Measurements from ENCODE around the gene RAB31.
A peak's percentile ranks its signal among the peaks of the same experiment; 100 is the strongest.

DNA sequence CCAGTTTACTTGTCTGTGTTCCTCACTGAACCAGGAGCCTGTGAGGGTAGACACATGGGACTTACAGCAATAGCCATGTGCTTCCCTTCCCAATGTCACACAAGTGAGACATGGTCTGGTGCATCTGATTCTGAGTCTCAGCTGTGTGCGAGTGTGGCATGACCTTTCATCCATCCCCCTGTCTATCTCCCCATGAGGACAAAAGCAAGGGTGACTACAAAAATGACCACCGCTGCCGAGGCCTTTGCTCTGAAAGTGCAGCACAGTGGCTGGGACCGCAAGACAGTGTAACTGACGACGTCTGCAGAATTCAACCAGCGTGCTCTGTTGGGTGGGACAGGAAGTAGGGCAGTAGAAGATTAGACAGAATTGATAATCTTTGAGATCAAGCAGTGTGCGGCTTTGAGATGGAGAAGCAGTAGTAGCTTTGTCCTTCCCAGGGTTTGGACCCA, 50.5 kb downstream of the RAB31 start:
- TF ChIP-seq, protein P1, sequence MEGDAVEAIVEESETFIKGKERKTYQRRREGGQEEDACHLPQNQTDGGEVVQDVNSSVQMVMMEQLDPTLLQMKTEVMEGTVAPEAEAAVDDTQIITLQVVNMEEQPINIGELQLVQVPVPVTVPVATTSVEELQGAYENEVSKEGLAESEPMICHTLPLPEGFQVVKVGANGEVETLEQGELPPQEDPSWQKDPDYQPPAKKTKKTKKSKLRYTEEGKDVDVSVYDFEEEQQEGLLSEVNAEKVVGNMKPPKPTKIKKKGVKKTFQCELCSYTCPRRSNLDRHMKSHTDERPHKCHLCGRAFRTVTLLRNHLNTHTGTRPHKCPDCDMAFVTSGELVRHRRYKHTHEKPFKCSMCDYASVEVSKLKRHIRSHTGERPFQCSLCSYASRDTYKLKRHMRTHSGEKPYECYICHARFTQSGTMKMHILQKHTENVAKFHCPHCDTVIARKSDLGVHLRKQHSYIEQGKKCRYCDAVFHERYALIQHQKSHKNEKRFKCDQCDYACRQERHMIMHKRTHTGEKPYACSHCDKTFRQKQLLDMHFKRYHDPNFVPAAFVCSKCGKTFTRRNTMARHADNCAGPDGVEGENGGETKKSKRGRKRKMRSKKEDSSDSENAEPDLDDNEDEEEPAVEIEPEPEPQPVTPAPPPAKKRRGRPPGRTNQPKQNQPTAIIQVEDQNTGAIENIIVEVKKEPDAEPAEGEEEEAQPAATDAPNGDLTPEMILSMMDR (IDR thresholded peaks at IDR 0.05; ENCODE audit: low read depth, low read length) = no peak
- no peak for TF ChIP-seq POLR2A (IDR thresholded peaks at IDR 0.05; ENCODE audit: extremely low read depth, insufficient read length)
- TF ChIP-seq, protein P2, sequence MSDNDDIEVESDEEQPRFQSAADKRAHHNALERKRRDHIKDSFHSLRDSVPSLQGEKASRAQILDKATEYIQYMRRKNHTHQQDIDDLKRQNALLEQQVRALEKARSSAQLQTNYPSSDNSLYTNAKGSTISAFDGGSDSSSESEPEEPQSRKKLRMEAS (IDR thresholded peaks at IDR 0.05; ENCODE audit: low read depth, low read length) = peak; percentile 56
